HuH-7 (cell line): ENCODE measurements around the gene PRRC2A.

Source experiments
- DNase-seq: peaks from one replicate; pipeline ENCODE4 v3.0.0; 2011; ENCODE audit warnings: low spot score

The PRRC2A gene

DNA sequence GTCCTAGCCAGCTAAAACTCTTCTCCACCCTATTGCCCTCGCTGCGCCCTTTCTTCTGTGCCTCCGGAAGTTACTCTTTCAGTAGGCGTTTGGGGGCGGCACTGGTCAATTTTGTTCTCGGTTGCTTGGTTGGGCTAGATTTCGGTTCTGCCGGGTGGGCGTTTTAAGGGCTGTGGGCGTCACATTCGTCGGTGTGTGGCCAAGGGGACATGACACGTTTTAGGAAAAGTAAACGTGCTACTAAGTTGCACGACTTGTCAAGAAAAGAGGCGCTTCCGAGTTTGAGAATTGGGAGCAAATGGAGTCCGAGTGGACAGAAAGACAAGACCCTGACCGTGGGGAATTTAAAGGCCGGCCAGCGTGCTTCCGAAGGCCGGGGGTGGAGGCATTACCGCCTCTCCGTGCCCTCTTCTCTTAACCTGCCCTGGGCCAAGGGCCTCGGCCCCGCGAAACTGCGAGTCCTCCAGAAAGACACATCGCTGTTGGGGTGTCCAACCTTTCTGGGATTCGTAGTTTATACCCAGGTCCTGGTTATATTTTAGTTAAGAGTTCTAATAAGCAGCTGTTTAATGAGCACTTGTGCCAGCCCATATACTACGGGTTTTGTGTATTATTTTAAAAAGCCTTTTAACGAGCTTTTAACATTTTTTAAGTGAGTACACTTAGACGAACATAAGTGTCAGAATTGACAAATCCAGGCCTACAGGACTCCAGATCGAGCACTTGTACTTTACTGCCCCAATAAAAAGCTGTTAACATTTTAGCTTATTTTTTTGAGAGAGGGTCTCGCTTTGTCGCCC lies 32.6 kb downstream of the PRRC2A start:
- DNase-seq = peak; percentile 89

DNA sequence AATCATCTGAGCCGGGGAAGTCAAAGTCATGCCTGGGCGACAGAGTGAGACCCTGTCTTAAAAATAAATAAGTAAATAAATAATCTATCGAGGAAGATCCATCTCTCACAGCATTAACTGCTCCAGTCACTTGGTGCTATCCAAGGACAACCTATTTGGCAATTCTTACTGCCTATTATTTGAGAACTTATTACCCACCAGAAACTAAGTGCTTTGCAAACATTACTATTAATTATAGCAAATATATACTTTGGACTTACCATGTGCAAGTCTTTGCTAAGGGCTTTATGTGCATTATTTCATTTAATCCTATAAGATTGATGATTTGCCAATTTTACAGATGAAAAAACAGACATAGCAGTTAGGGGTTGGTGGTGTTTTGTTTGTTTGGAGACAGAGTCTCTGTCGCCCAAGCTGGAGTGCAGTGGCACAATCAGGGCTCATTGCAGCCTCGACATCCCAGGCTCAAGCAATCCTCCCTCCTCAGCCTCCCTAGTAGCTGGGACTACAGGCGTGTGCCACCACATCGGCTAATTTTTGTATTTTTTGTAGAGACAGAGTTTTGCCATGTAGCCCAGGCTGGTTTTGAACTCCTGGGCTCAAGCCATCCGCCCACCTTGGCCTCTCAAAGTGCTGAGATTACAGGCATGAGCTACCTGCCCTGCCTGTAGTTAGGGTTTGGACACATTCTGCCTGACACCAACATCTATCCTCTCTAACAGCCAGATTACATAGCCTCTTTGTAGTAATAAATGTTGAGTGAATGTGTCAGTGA lies 34.2 kb downstream of the PRRC2A start:
- no peak for DNase-seq

DNA sequence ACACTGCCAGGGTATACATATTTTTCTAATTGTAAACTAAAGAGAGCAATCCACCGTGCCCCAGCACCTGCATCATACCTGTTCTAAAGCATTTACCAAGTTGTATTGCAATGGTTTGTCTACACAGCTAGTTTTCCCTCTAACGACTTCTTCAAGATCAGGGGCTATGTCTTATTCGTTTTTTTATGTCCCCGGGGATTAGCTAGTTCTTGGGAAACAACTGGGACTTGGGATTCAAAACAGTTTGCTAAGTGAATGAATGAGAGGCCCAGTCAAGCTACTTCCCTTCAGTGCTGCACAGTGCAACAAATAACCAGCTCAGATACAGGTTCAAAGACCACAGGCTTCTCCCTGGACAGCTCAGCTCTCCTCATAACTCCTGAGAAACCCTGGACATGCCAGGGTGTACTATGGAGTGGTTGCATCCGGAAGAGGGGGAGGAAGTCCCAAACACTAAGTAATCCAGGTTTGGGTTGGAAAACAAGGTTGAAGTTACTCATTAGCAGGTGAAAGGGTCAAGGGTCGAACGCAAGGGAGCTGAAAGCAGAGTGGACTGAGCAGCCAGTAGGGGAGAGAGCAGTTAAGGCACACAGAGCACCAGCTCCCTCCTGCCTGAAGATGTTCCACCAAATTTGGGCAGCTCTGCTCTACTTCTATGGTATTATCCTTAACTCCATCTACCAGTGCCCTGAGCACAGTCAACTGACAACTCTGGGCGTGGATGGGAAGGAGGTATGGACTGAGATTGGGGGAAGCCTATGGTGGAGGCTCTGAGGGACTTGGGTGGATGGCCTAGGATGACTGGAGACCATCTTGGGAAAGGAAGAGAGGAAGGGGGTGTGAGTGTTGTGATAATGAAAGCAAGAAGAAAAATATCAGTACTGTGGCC lies 35.1 kb downstream of the PRRC2A start, which contains the start of gene APOM:
APOM (plus strand) TSS at position 546 of the 889 bp plus-strand sequence; CDS start at position 619, 73 bp downstream.
- peak; percentile 72 for DNase-seq

DNA sequence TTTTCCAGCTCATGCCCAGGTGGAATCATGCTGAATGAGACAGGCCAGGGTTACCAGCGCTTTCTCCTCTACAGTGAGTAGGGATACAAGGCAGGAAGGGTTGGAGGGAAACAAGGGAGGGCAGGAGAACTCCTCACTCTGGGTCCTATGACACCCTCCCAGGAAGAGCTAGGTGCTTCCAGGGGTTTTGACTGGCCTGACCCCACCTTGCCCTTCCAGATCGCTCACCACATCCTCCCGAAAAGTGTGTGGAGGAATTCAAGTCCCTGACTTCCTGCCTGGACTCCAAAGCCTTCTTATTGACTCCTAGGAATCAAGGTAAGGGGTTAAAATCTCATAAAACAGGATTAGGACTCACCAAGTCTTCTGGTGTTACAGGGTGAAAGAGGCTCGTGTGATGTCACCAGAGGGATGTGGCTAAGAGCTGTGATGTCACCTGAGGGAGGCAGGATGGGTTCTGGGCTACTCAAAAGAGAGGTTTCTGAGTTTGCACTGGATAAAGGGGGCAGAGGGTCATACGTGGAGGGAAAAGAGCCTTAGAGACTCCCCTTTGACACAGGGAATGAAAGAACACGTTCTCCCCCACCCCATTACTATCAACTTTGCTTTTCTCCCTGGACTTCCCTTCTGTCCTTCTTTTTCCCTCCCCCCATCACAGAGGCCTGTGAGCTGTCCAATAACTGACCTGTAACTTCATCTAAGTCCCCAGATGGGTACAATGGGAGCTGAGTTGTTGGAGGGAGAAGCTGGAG lies 37.1 kb downstream of the PRRC2A start:
- no peak for DNase-seq

DNA sequence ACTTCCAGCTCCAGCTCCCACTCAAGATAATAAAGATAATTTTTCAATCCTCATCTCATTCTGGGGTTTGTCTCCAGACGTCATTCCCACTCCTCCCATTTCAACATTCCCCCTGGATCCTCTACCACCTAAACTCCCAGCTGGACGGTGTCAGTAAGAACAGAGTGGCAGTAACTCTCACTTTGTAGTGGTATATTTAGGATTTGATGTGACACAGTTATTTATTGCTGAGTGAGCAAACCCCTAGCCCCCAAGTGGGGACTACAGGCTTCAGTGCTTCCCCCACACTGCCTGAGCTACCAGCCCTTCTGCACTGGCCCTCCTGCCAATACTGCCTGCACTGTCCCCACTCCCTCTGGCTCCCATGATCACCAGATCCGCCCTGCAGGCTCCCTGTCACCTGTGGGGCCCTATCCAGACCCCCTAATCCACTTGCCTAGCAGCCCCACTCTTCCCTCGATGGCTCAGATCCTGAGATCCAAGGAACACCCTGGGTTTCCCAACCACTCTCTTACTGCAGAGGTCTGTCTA lies 37.7 kb downstream of the PRRC2A start:
- no peak for DNase-seq

DNA sequence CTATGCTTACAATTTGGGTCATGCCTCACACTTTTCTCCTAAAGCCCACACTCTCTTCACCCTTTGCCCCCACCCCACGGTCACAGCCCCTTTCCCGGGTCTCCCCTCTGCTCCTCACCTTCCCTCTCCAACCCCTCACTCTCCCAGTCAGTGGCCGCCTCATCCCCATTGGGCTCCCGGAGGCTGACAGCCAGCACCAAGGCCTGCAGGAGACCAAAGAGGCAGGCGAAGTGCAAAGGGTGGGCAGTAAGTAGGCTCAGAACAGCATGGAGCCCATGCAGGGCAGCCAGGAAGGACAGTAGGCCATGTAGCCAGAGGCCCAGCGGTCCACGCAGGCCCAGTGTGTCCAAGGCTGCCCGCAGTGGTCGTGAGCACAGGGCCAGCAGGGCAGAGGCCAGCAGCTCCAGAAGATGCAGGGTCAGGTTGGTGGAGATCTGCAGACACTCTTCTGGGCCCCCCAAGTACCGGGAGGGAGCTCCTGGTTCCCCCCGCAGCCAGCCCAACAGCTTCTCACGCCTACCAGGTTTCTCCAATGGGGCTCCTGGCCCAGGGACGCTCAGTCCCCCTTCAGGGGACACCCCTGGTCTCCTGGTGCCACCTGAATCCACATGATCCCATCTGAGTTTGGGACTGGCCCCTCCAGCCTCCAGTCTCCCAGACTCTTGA lies 38.6 kb downstream of the PRRC2A start:
- no peak for DNase-seq

DNA sequence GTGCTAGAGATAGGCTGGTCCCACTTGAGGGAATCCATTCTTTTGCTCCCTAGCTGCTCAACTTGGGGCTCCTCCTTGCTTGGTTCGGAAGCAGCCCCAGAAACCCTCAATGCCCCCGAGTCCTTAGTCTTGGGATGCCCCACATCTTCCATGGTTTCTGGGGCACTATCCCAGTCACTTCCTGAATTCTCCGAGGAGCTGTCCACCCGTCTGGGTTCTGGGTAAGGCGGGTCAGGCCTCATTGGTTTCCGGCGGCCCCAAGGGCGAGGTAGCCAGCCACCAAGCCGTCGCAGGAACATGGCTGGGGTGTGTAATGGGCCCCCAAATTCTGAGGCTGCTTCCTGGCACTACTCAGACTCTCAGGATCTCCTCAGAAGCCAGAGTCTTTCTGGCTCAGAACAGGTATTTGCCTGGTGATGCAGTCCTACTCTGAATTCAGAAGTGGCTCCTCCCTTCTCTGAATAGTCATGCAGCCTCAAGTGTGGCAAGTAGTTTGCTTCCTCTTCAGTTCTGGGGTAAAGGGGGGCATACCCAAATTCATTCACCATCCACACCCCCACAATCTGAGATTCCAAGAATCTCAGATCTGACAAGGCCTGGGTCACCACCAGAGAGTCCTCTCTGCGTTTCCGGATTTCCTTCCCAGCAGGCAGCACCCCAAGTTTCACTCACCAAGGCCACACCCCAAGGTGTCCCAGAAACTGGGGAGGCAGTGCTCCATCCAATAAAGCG lies 39.3 kb downstream of the PRRC2A start:
- DNase-seq = no peak

DNA sequence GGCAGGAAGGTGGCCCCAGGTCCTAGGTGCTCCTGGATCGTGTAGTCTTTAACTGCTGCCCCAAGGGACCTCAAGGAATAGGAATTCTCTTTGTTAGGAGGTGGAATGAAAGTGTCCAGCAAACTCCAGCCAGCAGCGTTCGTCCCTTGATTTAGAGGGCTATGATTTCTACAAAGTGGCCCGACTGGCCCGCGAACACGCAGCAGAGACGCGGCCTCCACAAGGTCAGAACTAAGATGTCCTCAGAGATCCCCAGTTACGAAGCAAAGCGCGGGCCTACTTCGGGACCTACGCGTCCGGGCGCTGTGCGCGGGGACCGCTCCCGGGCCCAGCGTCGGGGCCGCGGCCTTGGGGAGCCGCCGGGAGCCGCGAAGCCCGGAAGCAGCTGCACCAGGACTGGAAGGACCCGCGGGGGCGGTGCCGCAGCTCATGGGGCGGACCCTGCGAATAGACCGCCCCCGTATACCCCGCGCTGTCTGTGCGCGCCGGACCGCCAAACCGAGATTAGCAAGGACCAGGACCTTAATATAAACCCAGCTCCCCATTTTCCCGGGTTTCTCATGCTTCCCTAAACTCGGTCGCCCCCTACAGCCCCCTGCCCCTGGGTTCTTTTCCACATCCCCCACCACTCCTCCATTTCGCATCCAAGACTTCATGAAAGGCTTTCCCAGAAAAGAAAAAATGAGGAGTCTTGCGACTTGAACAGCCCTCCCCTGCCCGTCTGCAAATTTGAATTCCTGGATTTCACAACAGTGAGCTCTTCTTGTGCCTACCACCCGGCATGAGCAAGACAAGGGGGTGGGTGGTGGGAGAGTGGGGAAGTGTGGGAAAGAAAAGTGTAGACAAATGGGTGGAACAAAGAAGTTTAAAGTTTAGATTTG lies 40.1 kb downstream of the PRRC2A start, which contains the start of gene C6orf47:
C6orf47 (minus strand) TSS at position 398 of the 881 bp plus-strand sequence. CDS start 831 bp downstream, outside the sequence.
- DNase-seq = peak; percentile 80

DNA sequence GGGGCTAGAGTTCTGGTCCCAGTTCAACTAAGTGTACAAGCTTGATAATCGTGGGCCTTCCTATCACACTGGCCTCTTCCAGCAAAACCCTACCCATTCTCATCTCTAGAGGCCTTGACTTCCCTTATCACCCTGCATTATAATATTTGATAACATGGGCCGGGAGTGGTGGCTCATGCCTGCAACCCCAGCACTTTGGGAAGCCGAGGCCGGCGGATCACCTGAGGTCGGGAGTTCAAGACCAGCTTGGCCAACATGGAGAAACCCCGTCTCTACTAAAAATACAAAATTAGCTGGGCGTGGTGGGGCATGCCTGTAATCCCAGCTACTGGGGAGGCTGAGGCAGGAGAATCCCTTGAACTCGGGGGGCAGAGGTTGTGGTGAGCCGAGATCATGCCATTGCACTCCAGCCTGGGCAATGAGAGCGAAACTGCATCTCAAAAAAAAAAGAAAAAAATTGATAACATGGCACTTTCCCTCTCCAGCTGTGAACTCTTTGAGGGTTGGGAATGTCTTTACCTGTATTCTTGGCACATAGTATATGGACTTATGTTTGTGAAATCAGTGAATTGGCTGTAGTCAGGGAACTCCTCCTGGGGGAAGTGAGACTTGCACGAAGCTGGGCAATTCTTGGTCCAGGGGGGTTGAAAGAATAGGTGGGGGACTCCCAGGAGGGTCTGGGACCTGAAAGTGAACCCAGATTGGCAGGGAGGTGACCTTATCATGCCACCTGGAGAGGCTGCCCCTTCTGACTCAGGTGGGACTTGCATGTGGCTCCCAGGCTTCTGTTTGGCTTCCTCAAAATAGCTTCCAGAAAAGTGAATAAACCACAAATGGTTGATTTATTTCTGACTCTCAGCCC lies 41.0 kb downstream of the PRRC2A start:
- no peak for DNase-seq

DNA sequence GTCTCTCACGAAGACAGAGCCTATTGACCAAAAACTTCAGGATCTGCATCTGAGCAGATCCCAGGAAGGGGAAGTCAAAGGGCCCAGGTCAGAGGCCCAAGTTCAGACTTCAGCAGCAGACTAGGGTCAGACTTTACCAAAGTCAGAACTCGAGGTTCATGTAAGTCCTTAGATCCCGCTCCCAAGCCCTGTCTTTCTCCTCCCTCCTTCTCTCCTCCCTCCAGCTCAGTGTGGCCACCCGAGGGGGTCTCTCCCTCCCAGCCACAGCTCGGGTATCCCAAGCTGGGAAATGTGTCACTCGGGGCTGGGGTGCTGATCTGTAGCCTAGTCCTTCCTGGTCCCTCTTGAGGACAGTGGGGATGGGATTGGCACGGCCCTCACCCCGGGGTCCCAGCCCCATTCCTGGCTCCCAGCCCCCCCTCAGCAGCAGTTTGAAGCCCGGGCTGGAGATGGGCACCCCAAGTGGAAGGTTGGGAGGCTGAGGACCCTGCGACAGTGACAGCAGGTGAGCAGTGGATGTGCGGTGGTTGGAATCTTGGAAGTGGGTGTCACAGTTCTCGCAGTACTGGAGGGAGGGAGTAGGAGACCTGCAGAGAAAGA lies 41.7 kb downstream of the PRRC2A start:
- DNase-seq = no peak

DNA sequence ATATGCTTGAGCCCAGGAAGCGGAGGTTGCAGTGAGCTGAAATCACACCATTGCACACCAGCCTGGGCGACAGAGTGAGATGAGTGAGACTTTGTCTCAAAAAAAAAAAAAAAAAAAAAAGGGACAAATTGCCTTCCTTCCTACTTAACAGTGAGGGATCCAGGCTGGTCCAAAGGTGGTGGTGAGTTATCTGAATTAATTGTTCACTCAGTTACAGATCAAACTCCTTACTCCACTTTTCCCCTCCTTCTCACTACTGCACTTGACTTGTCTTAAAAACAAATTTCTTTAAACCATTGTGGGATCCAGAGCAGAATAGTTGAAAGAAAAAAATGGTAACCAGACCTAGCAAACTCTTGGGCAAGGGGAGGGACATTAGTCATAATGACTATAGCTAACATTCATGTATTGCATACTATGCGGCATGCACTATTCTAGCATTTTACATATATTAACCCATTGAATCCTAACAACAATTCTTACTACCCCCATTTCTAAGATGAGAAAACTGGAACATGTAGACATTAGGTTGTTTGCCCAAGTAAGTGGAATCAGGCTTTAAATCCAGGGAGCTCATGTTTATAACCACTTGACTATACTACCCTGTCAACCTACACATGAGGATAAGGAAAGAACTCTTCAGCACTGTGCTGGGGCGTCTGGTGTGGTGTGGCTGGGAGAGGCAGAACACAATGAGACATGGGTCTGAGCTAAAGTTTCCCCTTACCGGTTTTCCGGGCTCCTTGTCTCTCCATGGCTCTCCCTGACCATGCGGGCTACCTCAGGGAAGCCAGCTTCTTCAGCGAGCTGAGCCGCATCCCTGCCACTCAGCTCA lies 42.8 kb downstream of the PRRC2A start:
- DNase-seq = no peak

DNA sequence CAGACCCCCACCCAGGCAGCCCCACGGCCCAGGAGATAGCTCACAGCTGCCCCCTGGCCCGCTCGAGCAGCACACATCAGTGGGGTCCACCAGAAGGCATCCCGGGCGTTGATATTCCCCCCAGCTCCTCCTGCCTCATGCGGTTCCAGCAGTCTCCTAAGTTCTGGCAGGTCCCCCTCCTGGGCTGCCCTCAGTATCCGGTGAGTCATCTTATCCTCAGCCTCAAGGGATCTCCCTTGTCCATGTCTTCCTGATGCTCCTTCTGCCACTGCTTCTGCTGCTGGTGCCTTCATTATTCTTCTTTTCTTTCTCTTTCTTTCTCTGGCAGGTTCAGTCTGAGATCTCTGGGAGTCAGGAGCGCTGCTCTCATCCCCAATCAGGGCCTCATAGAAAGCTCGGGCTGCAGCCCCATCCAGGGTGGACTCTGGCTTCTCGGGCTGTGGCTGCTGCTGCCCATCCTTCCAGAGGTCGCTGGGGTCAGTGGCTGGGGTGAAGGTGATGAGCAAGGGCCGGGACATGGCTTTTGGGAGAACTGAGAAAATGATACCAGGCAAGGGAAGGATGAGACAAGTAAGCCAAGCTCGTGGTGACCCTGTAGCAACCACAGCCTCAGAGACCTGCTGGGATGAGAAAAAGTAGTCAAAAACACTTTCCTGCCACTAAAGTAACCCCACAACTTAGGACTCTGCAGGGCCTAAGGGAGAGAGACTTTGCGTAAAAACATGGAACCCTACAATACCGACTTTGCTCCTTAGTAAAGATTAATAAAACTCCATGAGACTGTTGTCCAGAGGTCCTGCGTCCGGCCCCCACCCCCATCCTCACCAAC lies 43.7 kb downstream of the PRRC2A start:
- no peak for DNase-seq

DNA sequence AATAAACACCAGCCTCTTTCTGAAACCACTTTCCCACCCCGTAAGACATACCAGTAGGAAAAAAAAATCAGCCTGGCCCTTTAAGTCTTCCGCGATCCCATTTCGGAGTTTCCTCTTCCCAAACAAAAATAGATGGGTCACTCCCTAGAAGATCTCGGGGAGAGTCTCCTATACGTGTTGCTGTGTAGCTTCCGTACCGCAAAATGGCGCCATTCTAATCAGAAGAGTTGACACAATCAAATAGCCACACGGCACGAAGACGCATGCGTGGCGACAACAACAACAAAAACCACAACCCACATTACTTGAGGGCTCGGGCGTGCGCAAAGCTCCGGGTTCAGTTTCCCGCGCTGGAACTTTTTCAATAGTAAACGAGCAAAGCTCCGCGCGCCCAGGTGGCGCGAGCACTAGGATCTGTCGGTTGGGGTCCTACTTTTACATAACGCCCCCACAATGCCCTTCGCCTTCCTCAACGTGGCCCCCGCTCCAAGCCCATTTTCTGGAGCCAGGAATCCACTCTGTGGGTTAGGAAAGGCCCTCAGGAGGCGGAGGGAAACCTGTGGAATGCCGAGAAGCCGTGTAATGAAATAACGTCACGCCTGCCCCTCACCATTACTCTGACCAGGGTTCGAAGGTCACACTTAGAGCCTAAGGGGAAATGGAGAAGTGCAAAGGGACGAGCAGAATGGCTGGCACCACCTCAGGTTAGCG lies 44.4 kb downstream of the PRRC2A start, which contains the start of gene GPANK1:
GPANK1 (minus strand) TSS at position 208 of the 711 bp plus-strand sequence. CDS start 519 bp downstream, outside the sequence.
- DNase-seq = peak; percentile 51

DNA sequence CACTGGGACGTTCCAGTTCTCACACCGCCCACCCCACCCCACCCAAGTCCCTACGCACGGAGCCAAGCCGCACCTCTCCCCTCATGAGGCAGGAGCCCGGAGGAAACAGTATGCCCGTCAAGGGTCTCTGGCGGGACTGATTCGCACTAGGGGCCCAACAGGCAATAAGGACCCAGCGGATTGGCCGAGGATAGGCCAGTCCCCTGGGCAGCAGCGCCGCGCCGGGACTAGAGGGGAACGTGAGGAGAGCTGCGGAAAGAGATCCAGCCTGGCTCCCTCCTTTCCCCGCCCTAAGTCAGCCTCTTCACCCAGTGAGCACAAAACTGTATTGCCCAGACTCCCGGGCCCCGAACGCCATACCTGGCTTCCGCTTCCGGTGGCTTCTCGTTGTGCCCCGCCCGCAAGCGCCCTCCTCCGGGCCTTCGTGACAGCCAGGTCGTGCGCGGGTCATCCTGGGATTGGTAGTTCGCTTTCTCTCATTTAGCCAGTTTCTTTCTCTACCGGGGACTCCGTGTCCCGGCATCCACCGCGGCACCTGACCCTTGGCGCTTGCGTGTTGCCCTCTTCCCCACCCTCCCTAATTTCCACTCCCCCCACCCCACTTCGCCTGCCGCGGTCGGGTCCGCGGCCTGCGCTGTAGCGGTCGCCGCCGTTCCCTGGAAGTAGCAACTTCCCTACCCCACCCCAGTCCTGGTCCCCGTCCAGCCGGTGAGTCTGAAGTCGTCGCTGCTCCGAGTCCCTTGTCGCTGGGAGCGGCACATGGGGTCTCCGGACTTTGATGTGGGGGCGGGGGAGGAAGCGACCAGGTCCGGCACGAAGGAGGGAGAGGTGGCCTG lies 45.2 kb downstream of the PRRC2A start, which contains the start of gene CSNK2B:
CSNK2B (plus strand) TSS at position 580 of the 836 bp plus-strand sequence. CDS start 752 bp downstream, outside the sequence.
- peak; percentile 90 for DNase-seq
